Fibroblast of skin of abdomen (primary cell): ENCODE measurements around the gene MYO7A.

ENCODE experiments used
- DNase-seq: peaks from one replicate; pipeline ENCODE4 v3.0.0-alpha.2; 2013

MYO7A gene

GRCh38 chr11:77147668-77148321 lies 19.7 kb downstream of the MYO7A start:
- no peak for DNase-seq

- no peak for DNase-seq
Measured at GRCh38 chr11:77148963-77149715, 21.1 kb downstream of the MYO7A start.

- no peak for DNase-seq
Measured at GRCh38 chr11:77149716-77150392, 21.8 kb downstream of the MYO7A start.

GRCh38 chr11:77150836-77151235 lies 22.8 kb downstream of the MYO7A start:
- no peak for DNase-seq

- peak; percentile 27 for DNase-seq
Measured at GRCh38 chr11:77151804-77152509, 23.9 kb downstream of the MYO7A start.

- DNase-seq: peak; percentile 16
Measured at GRCh38 chr11:77152846-77153245, 24.8 kb downstream of the MYO7A start.

GRCh38 chr11:77153276-77154185 lies 25.5 kb downstream of the MYO7A start:
- no peak for DNase-seq

- no peak for DNase-seq
Measured at GRCh38 chr11:77154381-77155081, 26.5 kb downstream of the MYO7A start.

GRCh38 chr11:77155082-77155475 lies 27.0 kb downstream of the MYO7A start:
- DNase-seq: no peak

- no peak for DNase-seq
Measured at GRCh38 chr11:77155556-77156130, 27.6 kb downstream of the MYO7A start.

GRCh38 chr11:77156396-77157195 lies 28.6 kb downstream of the MYO7A start:
- DNase-seq: no peak

GRCh38 chr11:77158041-77158695 lies 30.1 kb downstream of the MYO7A start:
- no peak for DNase-seq

GRCh38 chr11:77159219-77159936 lies 31.3 kb downstream of the MYO7A start:
- no peak for DNase-seq

GRCh38 chr11:77159937-77160495 lies 32.0 kb downstream of the MYO7A start:
- no peak for DNase-seq

GRCh38 chr11:77163271-77163670 lies 35.2 kb downstream of the MYO7A start:
- no peak for DNase-seq

GRCh38 chr11:77165066-77165465 lies 37.0 kb downstream of the MYO7A start:
- DNase-seq: no peak

GRCh38 chr11:77166021-77166420 lies 38.0 kb downstream of the MYO7A start:
- DNase-seq: no peak

- DNase-seq: no peak
Measured at GRCh38 chr11:77167111-77167626, 39.1 kb downstream of the MYO7A start.
